ENCODE measurements around the gene EPHA5. TPM values are rescaled to one million over a fixed set of nuclear protein-coding genes. Genes with fewer than 3 reads are reported as not detected.

The EPHA5 gene
- total RNA-seq, 6 experiments from 2014 or later: not detected

GRCh38 chr4:65671372-65671771 is 1.1 kb upstream of the EPHA5 start:
- Histone ChIP-seq H3K9me3 (no peaks in the 10 kb centered on the region), H3K36me3 (no peaks in the 10 kb centered on the region), H3K27me3 (peaks cover 0 to 28% of the 10 kb centered on the region in 2 donors), H3K4me1 (peaks cover 0 to 22% (median 0%) of the 10 kb centered on the region in 4 donors), H3K4me3 (no peak overlapping the region), H3K27ac (no peak overlapping the region)
- no peak for TF ChIP-seq POLR2A (IDR thresholded peaks at IDR 0.05)
- TF ChIP-seq CTCF (IDR thresholded peaks at IDR 0.05): no peak
- no peak for DNase-seq
- intact Hi-C loops (cut with DNase I): no loop called here
- no peak for ATAC-seq
- WGBS (ENCODE audit: insufficient coverage, low coverage, low lambda C conversion rate, missing lambda C conversion rate): 32% methylated on average over 2 of the region's 2 CpGs

- no peak for ATAC-seq
- intact Hi-C loops (cut with DNase I): no loop called here
- TF ChIP-seq POLR2A (IDR thresholded peaks at IDR 0.05): no peak
- no peak for TF ChIP-seq CTCF (IDR thresholded peaks at IDR 0.05)
- H3K36me3 ChIP-seq: no peaks in the 10 kb centered on the region
- no peak for DNase-seq
- peak overlapping the region in 1 of 3 donors; percentile 29 for H3K4me3 ChIP-seq
- peaks cover 0 to 22% (median 0%) of the 10 kb centered on the region in 4 donors for H3K4me1 ChIP-seq
- no peak overlapping the region for H3K27ac ChIP-seq
- H3K27me3 ChIP-seq: peaks cover 0 to 28% of the 10 kb centered on the region in 2 donors
- 1% methylated on average over 6 of the region's 6 CpGs for WGBS (ENCODE audit: insufficient coverage, low coverage, low lambda C conversion rate, missing lambda C conversion rate)
- H3K9me3 ChIP-seq: no peaks in the 10 kb centered on the region
Measured at GRCh38 chr4:65670020-65670330, 314 bp downstream of the EPHA5 start.

GRCh38 chr4:65669111-65670019 is 924 bp downstream of the EPHA5 start:
- no peak overlapping the region for H3K4me3 ChIP-seq
- TF ChIP-seq CTCF (IDR thresholded peaks at IDR 0.05) (no peak), POLR2A (IDR thresholded peaks at IDR 0.05) (no peak)
- peaks cover 0 to 28% of the 10 kb centered on the region in 2 donors for H3K27me3 ChIP-seq
- ATAC-seq: peak in 1 of 4 donors; percentile 37
- H3K9me3 ChIP-seq: no peaks in the 10 kb centered on the region
- H3K36me3 ChIP-seq: no peaks in the 10 kb centered on the region
- intact Hi-C loops (cut with DNase I): no loop called here
- H3K27ac ChIP-seq: no peak overlapping the region
- peak in 1 of 3 donors; percentile 51 for DNase-seq
- H3K4me1 ChIP-seq: peaks cover 0 to 22% (median 0%) of the 10 kb centered on the region in 4 donors
- WGBS (ENCODE audit: insufficient coverage, low coverage, low lambda C conversion rate, missing lambda C conversion rate): 2% methylated on average over 41 of the region's 60 CpGs

GRCh38 chr4:65668201-65669089 is 1.8 kb downstream of the EPHA5 start:
- intact Hi-C loops (cut with DNase I): no loop called here
- no peaks in the 10 kb centered on the region for H3K36me3 ChIP-seq
- ATAC-seq (peak in 3 of 4 donors; percentile 14 to 36 (median 28)), DNase-seq (no peak)
- no peak overlapping the region for H3K27ac ChIP-seq
- H3K4me1 ChIP-seq: peaks cover 0 to 22% (median 0%) of the 10 kb centered on the region in 4 donors
- H3K27me3 ChIP-seq: peaks cover 0 to 28% of the 10 kb centered on the region in 2 donors
- no peaks in the 10 kb centered on the region for H3K9me3 ChIP-seq
- no peak overlapping the region for H3K4me3 ChIP-seq
- 8% methylated on average over 18 of the region's 32 CpGs for WGBS (ENCODE audit: insufficient coverage, low coverage, low lambda C conversion rate, missing lambda C conversion rate)
- TF ChIP-seq CTCF (IDR thresholded peaks at IDR 0.05) (no peak), POLR2A (IDR thresholded peaks at IDR 0.05) (no peak)
